Endothelial cell (in vitro differentiated cells): ENCODE measurements around the gene LPIN1. TPM values are rescaled to one million over a fixed set of nuclear protein-coding genes. Genes with fewer than 3 reads are reported as not detected.

Source experiments
- DNase-seq: peaks from one replicate; pipeline ENCODE4 v3.0.0; 2021; ENCODE audit warnings: low spot score
- H3K27ac Mint-ChIP-seq: one replicate; pipeline ENCODE4 v1.8.0; 2021; ENCODE audit warnings: mixed read lengths, inconsistent platforms; ENCODE audit not compliant: unreplicated experiment
- H3K27me3 Mint-ChIP-seq: one replicate; pipeline ENCODE4 v1.8.0; 2021; ENCODE audit warnings: mild to moderate bottlenecking, moderate library complexity, mixed read lengths, inconsistent platforms; ENCODE audit not compliant: unreplicated experiment
- H3K36me3 Mint-ChIP-seq: one replicate; pipeline ENCODE4 v1.8.0; 2021; ENCODE audit warnings: mild to moderate bottlenecking, low read depth, mixed read lengths, inconsistent platforms; ENCODE audit not compliant: unreplicated experiment
- H3K4me1 Mint-ChIP-seq: one replicate; pipeline ENCODE4 v1.8.0; 2021; ENCODE audit warnings: mild to moderate bottlenecking, mixed read lengths, inconsistent platforms; ENCODE audit not compliant: unreplicated experiment
- H3K4me3 Mint-ChIP-seq: one replicate; pipeline ENCODE4 v1.8.0; 2021; ENCODE audit warnings: mild to moderate bottlenecking, mixed read lengths, inconsistent platforms; ENCODE audit not compliant: unreplicated experiment
- H3K9me3 Mint-ChIP-seq: one replicate; pipeline ENCODE4 v1.8.0; 2021; ENCODE audit warnings: mixed read lengths, inconsistent platforms; ENCODE audit not compliant: unreplicated experiment
- total RNA-seq: library from RNA; stranded (reverse); fragmentation: NEBNext Ultra II Directional; extraction: Animal tissue kit (Norgen Biotek cat#: 25700); gene quantifications from one replicate; pipeline ENCODE4 v1.2.1, GENCODE V29; 2021; ENCODE audit not compliant: unreplicated experiment
- TF ChIP-seq, protein P1 (sequence below): fragments of 200-600 bp; sonication (generic); IDR thresholded peaks from one replicate; pipeline ENCODE4 v1.5.0; 2021; ENCODE audit warnings: antibody characterized with exemption; ENCODE audit not compliant: unreplicated experiment

Gene LPIN1
- total RNA-seq, 1 donor from 2014 or later = 16.4 TPM

DNA sequence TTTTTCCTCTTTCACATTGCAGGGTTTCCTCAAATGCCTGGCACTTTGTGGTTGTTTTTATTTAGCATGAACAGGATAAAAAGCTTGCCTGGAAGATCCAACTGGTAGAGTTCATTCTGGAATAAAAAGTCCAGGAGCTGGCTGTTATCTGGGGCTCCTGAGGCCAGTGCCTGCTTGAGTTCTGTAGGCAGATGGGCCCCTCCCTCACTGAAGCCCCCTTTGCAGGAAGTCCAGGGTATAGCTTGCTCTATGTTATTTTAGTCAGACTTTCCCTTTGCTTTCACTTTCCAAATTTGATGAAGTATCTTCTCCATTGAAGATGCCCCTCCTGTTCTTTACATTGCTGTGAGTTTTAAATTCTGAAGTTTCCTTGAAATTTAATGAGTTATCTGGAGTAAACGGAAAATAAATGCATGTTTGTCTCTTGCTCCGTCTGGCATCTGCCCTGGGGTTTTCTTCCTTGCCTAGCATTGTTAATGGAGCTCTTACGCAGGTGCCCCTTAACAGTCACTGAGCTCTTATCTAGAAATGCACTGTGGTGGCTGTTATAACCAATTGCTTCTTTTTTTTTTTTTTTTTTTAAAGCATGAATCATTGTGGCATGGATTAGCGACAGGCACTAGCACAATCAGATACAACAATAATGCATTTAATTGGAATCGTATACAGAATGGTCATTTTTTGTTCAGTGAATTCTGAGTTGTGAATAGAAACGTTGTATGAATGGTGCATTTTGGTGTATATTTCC, 27.0 kb upstream of the LPIN1 start:
- Mint-ChIP-seq H3K27ac (no peak overlapping the region), H3K4me3 (no peak overlapping the region), H3K4me1 (no peaks in the 10 kb centered on the region), H3K27me3 (peaks cover 10% of the 10 kb centered on the region), H3K36me3 (no peaks in the 10 kb centered on the region), H3K9me3 (no peaks in the 10 kb centered on the region)
- TF ChIP-seq, protein P1, sequence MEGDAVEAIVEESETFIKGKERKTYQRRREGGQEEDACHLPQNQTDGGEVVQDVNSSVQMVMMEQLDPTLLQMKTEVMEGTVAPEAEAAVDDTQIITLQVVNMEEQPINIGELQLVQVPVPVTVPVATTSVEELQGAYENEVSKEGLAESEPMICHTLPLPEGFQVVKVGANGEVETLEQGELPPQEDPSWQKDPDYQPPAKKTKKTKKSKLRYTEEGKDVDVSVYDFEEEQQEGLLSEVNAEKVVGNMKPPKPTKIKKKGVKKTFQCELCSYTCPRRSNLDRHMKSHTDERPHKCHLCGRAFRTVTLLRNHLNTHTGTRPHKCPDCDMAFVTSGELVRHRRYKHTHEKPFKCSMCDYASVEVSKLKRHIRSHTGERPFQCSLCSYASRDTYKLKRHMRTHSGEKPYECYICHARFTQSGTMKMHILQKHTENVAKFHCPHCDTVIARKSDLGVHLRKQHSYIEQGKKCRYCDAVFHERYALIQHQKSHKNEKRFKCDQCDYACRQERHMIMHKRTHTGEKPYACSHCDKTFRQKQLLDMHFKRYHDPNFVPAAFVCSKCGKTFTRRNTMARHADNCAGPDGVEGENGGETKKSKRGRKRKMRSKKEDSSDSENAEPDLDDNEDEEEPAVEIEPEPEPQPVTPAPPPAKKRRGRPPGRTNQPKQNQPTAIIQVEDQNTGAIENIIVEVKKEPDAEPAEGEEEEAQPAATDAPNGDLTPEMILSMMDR = no peak
- no peak for DNase-seq

DNA sequence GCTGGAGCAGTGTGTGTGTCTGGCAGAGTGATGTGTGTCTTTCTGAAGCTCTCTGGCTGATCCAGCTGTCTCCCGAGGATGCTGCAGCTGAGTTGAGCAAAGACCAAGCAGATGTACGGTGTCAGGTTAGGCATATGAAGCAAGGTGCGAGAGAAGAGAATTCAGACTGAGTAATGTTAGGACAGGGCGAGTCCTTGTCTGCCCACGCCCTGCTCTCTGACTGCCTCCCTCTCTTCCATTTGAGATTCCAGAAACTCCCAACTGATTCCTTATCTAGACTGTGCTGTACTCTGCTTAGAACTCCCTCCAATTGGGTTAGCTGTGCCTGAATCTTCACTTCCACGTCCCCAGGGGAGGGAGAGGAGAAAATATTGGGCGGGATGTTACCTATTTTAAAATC, 25.7 kb upstream of the LPIN1 start:
- Mint-ChIP-seq H3K4me3 (no peak overlapping the region), H3K36me3 (no peaks in the 10 kb centered on the region), H3K4me1 (no peaks in the 10 kb centered on the region), H3K27me3 (peaks cover 6% of the 10 kb centered on the region), H3K9me3 (no peaks in the 10 kb centered on the region), H3K27ac (no peak overlapping the region)
- no peak for DNase-seq
- TF ChIP-seq, protein P1 = no peak

DNA sequence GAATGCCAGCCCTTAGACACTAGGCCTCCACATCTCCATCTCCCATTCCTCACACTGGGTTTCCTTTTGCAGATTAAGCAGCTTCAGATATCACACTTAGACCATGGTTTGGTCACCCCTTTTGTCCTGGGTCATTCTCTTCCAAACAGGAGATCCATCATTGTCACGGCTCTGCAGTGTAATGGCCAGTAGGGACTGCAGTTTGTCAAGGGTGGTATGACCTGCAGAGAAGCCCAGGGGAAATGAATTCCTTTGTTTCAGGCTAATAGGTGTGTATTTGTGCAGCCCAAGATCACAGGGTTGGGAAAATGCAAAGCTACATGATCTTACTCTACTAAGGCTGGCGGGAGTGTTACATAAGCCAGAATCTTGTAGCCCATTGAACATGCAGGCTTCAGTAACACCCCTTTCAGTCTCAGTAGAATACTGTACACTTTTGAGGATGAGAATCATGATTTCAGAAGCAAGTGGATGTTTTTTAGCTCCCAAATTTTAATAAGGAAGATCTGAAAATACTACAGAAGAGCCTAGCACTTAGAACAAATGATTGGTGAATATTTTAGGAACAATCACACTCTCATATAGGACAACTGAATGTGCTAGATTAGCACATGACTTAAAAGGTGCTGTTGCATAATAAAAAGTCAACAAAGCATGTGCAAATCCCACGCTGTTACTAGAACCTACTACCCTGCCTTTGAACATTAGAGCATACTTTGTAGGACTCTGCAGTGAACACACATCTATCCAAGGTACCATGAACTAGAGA, 24.0 kb upstream of the LPIN1 start:
- H3K36me3 Mint-ChIP-seq = no peaks in the 10 kb centered on the region
- TF ChIP-seq, protein P1 = no peak
- H3K9me3 Mint-ChIP-seq = no peaks in the 10 kb centered on the region
- no peak for DNase-seq
- no peak overlapping the region for H3K4me3 Mint-ChIP-seq
- H3K4me1 Mint-ChIP-seq = no peaks in the 10 kb centered on the region
- H3K27me3 Mint-ChIP-seq = peaks cover 4% of the 10 kb centered on the region
- no peak overlapping the region for H3K27ac Mint-ChIP-seq

DNA sequence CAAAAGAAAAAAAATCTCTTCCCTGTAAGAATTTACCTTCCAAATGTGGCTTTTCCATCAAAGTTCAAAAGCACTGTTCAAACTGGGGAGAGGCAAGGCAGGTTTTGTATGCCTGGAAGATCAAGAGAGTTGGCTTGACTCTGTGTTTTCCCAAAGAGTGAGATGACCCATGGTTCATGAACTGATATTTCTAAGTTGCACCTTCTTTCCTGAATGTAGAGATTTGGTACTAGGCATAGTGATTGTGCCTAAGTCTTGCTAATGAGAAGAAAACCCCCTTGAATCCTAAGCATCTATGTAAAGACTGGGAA, 23.4 kb upstream of the LPIN1 start:
- no peak for DNase-seq
- Mint-ChIP-seq H3K4me1 (no peaks in the 10 kb centered on the region), H3K9me3 (no peaks in the 10 kb centered on the region), H3K27ac (no peak overlapping the region), H3K4me3 (no peak overlapping the region), H3K27me3 (peaks cover 4% of the 10 kb centered on the region), H3K36me3 (no peaks in the 10 kb centered on the region)
- TF ChIP-seq, protein P1 = no peak

DNA sequence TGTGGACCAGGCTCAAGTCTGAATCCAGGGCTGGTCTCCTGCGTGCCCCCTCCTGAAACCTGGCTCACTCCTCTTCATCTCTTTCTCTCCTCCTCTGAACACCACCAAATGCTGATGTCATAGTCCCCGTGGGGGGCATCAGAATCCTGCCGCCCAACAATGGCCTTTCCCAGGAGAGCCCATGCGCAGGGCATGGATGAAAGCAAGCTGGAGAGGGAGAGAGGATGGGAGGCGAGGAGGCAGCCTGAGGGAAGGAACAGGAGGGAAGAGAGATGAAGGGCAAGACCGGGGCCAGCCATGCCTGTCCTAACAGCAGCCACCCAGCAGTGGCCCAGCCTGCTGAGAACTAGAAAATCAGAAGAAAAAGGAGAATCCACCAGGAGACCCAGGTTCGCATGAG, 22.3 kb upstream of the LPIN1 start:
- Mint-ChIP-seq H3K4me1 (no peaks in the 10 kb centered on the region), H3K27me3 (peaks cover 4% of the 10 kb centered on the region), H3K9me3 (no peaks in the 10 kb centered on the region), H3K27ac (no peak overlapping the region), H3K4me3 (no peak overlapping the region), H3K36me3 (no peaks in the 10 kb centered on the region)
- DNase-seq = no peak
- TF ChIP-seq, protein P1 = no peak
